NCI-H1694 (cell line): ENCODE data around the gene TNFRSF21.
"Not testable (repeated sequence)": the region's sequence is repeated elsewhere in the genome, so short reads cannot be mapped to it uniquely, and the experiment has no call there.

Experiments used
- DNase-seq: peaks from one replicate; lab custom pipeline; 2025; lab: John Stamatoyannopoulos, UW

The TNFRSF21 gene

DNA sequence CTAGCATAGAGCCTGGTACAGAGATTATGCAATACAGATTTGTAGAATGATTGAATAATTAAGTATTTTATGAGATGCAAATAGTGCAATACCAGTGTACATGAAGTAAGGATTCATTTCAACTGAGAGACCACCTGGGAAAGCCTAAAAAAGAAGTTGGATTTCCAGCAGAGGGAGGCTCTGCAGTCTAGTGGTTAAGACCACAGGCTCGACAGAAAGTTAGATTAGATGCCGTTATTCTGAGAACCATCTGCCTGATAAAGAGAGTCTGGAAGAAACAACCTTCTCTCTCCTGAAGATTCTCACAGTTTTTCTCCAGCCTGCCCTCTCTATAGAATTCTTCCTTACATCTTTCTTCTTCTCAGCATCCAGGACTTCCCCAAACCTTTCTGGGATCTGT is 13.6 kb upstream of the TNFRSF21 start:
- no peak for DNase-seq

DNA sequence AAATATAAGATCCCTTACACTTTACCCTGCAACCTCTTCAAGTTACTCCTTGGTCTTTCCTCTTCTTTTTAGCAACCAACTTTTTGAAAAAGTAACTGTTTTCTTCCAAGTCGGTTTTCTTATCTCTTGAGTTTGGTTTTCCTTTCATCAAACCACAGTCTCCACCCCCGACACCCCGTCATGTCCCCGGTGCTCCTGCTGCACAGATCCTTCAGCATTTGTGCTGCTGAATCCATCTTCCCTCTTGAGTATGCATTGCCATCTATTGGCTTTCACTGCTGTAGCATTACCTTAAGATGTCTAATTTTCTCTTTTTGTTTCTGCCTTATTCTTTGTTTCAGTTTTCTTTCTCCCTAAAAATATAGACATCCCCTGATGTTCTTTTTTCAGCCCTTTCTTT is 11.9 kb upstream of the TNFRSF21 start:
- no peak for DNase-seq

DNA sequence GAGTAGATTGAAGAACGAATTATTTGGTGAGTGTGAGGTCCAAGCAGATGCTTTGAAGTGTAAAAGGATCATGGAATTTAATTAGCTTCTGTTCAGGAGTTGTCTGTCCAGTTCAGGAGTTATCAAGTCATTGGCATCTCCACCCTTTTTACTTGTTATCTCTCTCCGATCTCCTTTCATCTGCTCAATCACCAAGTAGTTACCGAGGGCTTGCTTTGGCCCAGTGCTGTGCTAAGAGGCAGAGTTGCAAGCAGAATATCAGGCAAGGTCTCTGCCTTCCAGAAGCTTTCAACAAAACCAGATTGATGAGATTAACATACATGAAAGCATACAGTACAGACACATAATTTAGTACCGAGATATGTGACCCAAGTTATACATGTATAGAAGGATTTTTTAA is 10.2 kb upstream of the TNFRSF21 start:
- no peak for DNase-seq

DNA sequence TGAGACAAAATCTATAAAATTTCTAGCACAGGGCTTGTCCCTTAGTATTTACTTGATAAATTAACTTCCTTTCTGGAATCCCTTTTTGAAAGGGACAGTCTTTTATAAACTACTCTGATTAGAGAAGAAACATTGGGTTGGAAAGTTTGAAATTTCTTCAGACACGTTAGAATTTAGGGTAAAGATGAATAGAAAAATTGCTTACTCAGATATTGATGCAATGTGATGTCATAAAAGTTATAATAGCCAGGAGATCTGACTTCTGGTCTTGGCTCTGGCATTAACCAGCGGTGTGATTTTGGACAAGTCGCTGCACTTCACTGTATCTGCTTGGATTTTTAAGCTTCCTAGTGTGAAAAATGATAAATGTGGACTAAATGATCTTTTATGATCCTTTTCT is 9.7 kb upstream of the TNFRSF21 start:
- no peak for DNase-seq

DNA sequence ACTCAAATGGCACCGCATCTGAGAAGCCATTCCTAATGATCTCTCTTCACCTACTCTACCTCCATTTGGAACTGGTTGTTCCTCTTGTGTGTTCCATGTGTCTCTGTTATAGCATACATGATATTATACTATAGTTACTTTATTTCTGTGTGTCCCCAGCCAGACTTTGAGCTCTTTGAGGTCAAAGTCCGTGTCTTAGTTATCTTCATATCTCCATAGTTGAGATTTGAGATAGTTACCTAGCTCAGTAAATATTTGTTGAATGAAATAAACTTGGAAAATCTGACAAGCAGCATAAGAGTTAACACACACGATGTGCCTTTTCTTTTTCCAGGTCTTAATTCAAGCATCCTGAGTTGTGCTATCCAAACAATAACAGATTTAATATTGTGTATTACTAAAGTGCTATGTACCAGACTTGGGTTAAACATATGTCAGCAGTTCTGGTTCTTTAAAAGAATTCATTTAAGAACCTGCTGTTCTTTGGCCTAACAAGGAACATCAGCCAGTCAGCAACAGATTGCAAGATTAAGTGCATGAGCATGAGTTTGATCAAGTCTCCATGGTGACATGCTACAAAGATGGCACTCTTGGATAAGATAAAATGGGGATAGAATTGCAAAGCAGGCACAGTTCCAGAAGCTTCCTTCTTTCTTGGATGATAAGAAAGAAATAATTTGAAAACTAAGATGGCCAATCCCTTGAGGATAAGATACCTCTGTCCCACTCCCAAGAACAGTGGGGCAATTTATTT is 8.7 kb upstream of the TNFRSF21 start:
- no peak for DNase-seq

DNA sequence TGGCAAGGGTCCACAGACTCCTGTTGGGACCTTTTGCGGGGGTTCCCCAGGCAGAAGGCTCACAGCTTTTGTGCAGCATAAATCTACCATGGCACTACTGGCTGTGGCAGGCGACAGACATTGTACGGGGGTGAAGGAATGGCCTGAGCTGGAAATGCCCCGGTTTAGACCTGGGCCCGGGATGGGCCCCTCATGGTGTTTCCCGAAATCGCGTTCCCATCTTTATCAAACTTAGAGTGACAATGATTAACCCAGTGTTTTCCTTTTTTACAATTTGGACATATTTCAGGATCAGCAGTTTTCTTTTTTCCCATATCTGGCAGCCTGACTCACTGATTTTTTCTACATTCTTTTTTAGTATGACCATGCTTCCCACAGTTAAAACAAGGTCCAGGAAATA is 5.5 kb upstream of the TNFRSF21 start:
- DNase-seq, result not testable (repeated sequence)

DNA sequence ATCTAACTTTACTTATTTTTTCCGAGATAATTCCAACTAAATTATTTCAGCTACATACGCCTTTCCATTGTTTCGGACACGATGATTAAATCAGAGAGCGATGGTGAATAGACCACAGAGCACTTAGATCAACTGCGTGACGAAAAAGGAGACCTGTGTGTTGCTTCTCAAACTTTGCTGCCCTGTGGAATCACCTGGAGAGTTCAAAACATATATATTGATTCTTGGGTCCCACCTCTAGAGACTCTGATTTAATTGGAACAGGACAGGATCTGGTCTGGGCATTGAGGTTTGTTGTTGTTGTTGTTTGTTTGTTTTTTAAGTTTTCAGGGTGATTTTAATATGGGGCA is 401 bp upstream of the TNFRSF21 start:
- DNase-seq, result no peak

DNA sequence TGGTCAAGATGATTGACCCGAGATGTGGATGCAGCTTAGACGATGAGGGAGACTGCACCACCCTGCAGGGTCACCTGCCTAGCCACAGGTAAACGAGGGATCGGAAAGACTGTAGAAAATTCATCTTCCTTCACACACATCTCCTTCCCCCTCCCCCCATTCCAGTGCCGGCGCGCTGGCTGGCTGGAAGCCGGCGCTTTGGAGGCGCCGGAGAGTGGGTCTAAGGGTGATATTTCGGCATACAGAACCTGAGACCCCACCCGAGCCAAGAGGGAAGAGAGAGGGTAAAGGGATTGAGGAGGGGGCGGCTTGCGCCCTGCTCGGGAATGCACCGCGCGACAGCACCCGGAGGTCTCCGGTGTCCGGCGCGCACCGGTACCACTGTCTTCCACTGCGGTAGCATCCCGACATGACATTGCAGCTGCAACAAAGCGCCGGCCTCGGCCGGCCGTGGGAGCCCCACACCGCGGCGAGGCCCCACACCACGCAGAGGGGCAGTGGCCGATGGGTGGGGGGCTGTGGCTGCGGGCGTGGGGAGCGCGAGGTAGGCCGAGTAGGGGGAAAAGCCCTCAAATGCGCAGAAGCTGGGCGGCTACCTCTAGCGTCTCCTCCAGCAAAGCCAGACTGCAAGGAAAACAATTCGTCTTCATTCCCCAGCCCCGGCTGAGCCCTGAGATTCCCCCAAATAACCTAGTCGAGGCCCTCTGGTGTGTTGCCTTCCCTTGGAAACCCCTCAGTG is 984 bp downstream of the TNFRSF21 start:
- peak; percentile 1 for DNase-seq

DNA sequence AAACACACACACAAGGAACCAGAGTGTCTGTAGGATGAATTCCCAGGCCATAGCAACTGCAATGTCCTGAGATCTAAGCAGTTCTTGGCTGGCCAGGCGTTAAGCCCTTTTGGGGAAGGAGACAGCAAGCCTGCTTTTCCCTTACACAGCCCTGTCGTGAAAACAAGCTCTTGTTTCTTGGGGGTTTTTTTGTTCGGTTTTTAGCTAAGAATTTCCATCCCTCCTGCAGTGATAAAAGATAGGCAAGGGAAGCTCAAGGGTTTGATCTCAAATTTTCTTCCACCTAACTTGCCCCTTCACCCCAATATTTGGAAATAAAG is 1.5 kb downstream of the TNFRSF21 start:
- no peak for DNase-seq

DNA sequence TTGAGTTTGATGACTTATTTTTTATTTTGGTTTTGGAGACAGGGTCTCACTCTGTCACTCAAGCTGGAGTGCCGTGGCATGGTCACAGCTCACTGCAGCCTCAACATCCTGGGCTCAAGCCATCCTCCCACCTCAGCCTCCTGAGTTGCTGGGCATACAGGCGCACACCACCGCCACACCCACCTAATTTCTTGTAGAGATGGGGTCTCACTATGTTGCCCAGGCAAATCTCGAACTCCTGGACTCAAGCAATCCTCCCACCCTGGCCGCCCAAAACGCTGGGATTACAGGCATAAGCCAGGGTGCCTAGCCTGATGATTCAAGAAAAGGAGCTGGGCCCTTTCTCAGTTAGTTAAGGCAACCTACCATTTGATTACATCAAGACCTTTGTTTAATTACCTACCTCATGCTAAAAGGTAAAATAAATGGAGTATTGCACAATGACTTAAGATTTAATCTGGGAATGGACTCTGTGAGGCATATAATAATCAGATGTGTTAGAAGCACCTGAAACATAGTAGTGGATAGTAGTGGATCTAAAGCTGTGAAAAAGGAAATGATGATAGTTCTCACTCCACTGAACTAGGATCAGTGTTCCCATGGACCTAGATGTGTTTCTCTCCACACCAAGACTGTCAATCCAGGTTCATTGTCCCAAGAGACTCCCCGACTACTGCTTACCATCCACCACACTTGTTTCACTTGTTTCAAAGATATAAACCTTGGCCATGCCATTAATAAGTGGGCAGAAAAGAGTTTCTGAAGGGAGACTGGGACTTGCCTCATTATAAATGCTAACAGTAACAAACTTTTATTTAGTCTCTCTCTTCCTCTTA is 2.1 kb downstream of the TNFRSF21 start:
- no peak for DNase-seq

DNA sequence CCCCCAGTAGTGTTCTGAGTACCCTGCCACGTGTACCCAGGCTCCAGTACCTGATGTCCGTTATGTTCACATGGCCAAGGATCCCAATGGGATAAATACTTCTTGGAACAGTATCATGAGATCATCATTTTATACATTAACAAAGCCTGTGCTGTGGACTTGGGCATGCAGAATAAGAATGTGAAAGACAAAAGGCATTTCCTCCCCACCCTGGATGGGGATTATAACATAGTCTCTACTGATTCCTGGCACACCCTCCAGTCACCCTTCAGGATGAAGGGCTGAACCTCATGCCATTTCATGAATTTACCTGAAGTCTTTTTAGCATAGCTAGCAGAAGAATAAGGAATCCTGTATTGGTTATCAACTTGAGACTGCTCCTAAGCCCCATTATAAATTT is 2.8 kb downstream of the TNFRSF21 start:
- DNase-seq, result no peak

DNA sequence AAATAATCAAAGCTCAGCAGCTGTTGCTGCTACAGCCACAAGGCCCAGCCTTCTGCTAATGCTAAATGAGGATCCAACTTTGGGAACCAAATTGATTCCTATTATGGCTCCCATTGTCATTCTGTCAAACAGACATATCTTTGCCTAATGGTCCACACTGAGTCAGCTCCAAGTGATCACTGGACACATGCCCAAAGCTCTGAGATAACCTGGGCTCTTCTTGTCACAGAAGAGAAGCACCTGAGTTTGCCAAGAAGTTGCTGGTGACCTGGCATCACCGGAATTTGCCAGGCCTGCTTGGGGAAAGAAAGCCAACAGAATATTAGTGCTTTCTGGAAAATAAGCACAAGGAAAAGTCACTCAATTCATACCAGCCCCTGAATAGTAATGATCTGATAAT is 5.8 kb downstream of the TNFRSF21 start:
- DNase-seq, result no peak

DNA sequence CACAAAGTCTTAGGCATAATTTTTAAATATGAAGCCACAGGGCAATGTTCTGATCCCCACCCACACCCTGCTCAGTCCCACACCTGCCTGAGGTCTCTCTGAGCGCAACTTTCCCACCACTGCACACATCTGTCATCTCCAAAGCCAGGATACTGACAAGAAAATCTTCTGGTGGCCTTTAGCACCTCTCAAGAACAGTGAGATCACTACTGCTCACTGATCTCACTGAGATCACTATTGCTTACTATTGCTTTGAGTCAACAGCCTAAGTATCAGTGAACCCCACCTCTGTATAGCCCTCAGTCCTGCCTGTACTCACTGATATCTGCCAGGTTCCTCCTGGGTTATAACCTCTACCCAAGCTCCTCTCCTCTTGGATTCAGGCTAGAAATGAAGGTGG is 6.4 kb downstream of the TNFRSF21 start:
- no peak for DNase-seq

DNA sequence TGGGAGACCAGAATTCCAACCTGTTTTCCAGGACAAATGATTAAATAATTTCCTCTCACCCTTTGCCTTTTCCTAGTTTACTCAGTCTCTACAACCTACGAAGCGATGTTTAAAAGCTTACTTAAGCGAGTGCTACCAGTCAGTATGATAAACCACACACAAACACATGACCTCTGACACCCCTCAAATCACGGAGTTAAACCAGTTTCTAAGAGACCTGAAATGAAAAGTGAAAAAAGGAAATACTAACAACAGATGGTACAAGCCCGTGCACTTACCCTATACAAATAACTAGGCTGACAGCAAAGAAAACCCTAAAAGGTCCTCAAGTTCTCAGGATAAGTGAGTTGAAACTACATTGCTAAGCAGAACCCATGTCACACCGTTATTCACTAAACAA is 7.7 kb downstream of the TNFRSF21 start:
- DNase-seq, result no peak

DNA sequence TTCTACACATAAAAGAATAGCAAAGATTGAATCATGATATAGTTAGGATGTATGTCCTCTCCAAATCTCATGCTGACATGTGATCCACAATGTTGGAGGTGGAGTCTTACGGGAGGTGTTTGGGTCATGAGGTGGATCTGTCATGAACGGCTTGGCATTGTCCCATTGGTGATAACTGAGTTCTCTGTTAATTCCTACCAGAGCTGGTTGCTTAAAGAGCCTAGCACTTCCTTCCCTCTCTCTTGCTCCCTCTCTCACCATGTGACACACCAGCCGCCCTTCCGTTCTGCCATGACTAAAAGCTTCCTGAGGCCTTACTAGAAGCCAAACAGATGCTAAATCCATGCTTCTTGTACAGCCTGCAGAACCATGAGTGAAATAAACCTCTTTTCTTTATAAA is 8.3 kb downstream of the TNFRSF21 start:
- DNase-seq, result no peak

DNA sequence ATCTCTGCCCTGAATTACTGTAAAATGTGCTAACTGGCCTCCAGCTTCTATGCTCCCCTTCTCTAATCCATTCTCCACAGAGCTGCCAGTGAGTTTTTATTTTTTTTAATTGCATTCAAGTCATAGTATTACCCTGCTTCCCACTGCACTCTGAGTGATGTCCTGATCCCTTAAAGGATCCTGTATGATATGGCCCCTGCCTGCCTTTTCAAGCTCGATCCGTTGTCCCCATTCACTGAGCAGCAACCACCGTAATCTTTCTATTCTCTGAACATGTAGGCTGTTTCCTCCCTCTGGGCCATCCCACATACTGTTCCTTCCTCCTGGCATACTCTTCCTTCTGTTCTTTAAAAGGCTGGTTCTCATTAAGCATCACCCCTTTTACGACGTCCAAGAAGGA is 9.3 kb downstream of the TNFRSF21 start:
- no peak for DNase-seq

DNA sequence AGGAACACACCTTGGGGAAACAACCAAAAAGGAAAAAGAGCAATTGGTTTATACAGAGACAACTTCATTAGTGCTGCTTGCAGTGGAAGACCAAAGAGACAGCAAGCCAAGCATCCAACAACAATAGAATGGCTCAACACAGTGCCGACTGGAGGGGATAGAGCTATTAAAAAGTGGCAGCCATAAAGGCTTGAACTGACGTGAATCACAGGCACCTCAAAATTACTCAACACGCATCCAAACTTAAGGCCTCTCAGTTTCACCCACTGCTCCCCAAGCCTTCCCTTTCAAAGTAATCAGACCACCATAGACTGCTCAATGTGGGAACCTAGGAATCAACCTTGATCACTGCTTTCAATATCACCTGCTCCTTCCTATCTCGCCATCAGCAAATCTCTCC is 9.7 kb downstream of the TNFRSF21 start:
- DNase-seq, result no peak

DNA sequence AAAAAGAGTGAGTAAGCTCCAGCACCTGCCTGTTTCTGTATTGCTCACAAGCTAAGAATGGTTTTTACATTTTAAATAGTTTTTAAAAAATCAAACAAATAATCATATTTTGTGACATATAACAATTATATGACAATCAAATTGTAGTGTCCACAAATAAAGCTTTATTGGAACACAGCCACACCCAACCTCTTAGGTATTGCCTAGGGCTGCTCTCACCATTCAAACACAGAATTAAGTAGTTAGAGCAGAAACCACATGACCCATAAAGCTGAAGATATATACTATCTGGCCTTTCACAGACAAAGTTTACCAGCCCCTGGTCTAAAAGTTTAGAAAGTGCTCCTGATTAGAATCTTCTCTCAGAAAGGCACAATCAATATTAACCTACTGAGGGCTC is 11.2 kb downstream of the TNFRSF21 start:
- no peak for DNase-seq

DNA sequence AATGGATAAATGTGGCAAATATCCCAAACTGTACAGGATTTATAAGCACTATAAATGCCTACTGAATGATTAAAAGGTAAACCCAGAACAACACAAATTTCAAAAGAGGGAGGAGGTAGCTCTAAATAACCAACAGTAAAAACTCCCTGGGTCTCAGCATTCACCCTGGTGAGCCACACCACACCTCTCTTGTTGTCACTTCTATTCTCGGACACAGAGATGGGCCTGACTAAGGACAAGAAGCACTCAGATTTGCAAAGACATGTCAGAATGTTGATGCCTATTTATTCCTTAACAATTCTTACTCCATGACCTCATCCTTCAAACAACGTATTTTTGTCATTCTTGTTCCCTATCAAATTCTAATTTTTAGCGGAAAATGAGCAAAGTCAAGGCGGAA is 14.7 kb downstream of the TNFRSF21 start:
- DNase-seq, result no peak

DNA sequence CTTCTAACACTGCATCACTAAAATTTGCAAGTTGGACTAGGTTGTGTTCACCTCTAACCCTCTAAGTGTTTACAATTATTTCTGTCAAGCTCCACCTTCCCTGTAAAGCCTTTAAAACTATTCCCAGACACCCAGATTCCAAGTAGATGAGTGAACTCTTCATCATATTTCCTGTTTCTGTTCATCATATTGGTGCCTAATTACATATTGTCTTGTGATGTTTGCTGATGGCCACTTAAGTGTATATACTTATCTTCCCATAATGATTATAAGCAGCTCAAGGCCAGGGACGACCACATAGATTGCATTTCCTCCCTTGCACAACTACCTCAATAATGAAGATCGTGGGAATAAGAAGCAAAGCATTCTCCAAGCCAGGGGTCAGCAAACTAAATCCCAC is 16.8 kb downstream of the TNFRSF21 start:
- DNase-seq, result no peak

DNA sequence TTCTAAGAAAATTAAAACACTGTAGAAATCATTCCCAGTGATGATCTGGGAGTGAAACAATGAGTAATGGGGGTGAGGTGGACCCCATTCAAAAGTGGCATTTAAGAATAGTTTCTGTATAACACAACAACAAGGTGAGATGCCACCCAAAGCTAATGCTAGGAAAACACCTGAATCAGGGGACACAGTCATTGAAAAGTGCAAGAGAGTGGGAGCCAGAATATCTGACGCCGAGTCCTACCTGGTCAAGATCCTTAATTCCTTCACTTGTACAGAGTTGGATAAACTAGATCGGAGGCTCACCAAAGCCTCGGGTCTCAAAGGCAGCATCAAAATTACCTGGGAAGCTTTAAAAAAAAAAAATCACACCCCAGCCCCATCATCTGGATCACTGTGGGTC is 17.7 kb downstream of the TNFRSF21 start:
- DNase-seq, result no peak

DNA sequence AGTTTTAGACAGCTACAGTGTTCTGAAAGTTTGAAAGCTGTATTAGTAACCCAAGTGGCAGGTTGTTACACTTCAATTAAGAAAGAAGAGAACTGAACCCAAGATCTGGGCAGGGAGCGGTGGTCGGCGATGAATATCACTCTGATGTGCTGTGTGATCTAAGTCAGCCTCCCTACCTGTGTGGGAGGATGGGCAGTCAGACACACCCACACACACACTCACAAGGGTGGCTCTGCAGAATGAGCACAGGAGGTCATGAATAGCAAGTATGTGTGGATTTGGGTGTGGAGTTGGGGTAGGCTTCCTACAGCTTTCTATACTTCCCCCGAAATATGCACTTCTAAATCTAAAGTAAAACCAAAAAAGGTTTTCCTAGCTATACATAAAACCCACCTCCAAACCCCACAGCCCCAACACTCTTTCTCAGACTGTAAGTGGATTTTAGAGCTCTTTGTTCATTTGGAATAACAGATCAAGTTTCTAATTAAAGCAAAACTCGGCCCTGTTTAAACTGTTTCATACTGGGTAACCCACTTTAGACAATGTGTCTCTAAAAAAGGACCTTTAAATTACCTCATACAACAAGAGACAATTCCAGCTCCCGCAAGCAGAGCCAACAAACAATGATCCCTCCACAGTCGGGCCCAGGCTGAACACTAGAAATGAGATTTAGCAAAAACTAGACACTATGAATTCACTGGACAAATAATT is 19.4 kb downstream of the TNFRSF21 start:
- DNase-seq, result no peak
